NOMO-1 treated with DMSO at 0.1 percent for 48 hours (cell line): Measurements from ENCODE around the gene ATP6AP1.
"Not testable (repeated sequence)": the region's sequence is repeated elsewhere in the genome, so short reads cannot be mapped to it uniquely, and the experiment has no call there.

Experiments
- DNase-seq: peaks from one replicate; lab custom pipeline; 2025; ENCODE audit not compliant: unreplicated experiment; lab: John Stamatoyannopoulos, UW

ATP6AP1 gene

DNA sequence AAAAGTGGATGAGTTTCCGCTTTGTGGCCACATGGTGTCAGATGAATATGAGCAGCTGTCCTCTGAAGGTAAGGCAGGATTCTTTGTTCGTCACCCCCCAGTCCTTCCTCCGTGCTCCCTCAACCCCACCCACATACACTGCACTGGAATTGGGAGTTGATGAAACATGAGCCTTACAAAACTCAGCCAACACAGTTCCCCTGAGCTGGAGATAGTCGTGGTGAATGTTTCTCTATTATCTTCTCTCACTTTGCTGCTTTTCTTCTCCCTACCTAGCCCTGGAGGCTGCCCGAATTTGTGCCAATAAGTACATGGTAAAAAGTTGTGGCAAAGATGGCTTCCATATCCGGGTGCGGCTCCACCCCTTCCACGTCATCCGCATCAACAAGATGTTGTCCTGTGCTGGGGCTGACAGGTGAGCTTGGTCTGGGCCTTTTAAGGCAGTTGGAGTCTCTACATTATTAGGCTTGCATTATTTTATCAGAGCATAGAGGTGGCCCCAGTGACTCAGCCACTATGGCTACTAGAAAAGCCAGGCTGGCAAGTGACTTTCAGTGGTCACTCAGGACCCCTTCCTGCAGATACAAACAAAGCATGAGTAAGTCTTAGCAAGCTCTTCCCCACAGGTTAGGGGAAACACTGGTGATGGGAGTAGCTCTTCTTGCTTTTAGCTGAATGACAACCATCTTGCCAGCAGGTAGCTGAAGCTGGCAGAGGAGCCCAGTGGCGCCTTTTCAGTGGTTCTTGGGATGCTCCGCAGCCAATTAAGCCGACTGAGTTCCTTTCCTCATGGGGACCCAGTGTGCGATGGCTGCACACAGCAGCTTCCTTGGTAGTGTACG, 28.7 kb upstream of the ATP6AP1 start:
- no peak for DNase-seq

- not testable (repeated sequence) for DNase-seq
Observed at GRCh38 chrX:154400369-154400817, 28.1 kb upstream of the ATP6AP1 start.

GRCh38 chrX:154401045-154401799, 27.3 kb upstream of the ATP6AP1 start:
- no peak for DNase-seq

DNA sequence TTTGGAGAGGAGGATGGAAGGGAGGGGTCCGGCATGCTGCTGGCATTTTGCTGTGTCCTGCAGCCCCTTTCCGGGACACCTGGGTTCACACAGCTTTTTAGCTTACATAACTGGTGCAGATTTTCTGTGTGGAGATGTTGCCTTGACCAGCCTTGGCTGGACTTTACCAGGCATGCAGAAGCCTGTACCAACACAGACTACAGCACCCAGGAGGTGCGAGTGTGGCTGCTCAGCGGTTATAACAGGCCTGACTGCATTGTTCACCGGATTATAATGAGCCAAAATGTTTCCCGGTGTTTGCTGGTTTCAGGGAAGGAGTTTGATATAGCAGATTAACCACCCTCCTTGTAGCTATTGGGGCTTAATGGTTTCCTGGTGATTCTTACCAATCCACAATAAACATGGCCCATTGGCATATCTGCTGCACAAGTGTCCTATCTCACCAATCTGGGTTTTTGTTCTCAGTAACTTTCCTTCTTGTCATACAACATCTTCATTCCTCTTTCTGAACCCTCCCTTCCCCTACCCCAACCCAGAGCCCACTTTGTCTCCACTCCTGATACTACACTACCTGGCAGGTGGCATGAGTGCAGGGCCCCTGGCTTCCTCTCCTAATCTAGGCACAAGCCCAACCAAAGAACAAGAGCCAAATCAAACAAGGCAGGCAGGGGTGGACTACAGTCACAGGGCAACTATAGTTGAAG, 26.4 kb upstream of the ATP6AP1 start:
- no peak for DNase-seq

- DNase-seq = no peak
Observed at GRCh38 chrX:154402622-154403127, 25.8 kb upstream of the ATP6AP1 start.

- no peak for DNase-seq
Observed at GRCh38 chrX:154403192-154403591, 25.3 kb upstream of the ATP6AP1 start.

GRCh38 chrX:154403858-154404257, 24.6 kb upstream of the ATP6AP1 start:
- DNase-seq = no peak

DNA sequence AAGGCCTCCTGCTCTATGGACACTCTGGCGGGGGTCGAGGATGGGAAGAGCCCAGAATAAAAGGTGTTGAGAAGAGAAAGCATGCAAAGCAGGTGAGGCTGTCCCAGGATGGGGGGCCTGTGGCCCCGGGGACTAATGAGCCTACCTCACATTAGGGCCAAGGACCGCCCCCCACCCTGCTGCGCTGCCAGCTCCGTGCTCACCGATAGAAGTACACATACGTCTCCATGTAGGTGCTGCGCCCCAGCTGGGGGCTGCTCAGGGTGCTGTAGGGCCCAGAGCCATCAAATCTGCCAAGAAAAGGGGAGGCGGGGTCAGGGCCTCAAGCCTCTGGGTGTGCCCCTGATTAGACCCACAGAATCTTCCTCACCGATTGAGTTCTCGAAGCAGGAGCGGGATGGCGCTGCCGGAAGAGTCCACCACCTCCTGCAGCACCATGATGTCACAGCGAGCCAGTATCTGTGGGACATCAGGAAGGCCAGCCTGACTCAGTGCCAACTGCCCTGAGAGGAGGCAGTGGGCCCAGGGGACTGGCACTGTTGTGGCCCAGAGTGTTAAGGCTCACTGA, 23.8 kb upstream of the ATP6AP1 start:
- DNase-seq = no peak

DNA sequence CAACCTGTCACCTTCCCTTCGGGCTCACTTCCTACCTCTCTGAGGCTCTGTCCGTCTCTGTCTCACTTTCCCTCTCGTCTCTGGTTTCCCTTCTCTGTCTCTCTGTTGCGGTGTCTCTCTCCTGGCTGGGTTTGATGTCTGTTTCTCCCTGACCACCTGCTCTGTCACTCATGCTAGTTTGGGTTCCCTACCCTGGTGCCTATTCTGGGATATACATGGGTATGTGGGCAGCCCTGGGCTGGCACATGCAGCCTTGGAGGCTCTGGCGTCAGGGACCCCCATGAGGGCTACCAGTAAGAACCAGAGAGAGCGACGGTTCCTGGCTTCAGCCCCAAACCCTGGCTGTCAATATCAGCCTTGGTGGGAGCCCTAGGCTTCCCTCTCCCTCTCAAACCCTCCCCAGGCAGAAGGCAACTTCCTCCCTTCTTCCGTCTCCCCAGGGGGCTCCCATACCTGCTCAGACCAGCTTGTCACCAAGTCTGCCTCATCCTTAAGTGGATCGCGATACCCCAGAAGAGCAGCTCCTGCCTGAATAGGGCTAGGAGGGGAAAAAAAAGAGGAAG, 19.7 kb upstream of the ATP6AP1 start:
- no peak for DNase-seq

DNA sequence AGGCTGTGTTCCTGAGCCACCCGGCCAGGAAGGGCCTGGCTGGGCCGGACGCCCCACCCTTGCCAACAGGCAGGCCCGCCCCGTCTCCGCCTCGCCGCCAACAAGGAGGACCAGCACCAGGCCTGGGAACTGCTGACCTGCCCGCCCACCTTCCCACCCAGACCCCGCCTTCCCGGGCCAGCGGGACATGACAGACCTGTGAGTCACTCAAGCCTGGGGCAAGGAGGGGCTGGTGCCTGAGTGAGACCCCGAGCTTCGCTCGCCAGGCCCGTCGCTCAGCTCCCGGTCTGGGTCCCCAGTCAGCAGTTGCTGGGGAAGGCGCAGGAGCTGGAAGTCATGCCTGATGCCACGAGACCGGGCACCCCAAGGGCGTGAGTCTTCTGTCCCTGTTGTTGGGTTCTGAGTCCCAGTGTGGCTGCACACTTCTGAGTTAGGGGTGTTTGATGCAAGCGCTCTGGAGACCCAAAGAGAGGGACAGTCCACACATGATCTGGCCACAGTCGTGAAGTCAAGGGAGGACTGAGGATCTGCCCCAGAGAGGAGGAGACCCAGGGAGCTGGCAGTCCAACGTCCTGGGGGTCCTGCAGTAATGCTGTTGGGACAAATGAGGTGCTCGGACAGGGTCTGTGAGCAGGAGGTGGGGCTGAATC, 19.1 kb upstream of the ATP6AP1 start, which contains the start of gene DNASE1L1:
TSS of gene DNASE1L1 (minus strand) at position 33 of the 650 bp plus-strand sequence. CDS start 3,686 bp downstream, outside the sequence.
- DNase-seq = peak; percentile 72

- no peak for DNase-seq
Observed at GRCh38 chrX:154411981-154412340, 16.5 kb upstream of the ATP6AP1 start.

DNA sequence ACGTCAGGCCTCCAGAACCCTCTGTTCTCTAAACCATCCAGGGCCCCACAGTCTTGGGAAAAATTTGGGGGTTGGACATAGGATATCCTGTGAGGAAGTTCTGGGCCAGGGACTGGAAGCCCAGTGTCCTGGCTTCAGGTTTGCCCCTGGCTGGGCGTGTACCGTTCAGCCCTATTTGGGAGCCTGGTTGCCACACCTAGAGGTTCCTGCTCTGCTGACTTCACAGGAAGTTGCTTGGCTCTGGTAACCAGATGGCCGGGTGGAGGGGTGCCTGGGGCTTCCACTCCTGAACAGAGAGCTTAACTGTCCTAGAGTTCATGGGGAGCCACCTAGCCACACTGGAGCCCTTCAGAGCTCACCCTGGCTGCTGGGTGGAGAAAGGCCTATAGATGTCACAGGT, 16.0 kb upstream of the ATP6AP1 start:
- DNase-seq = peak; percentile 42

- DNase-seq = no peak
Observed at GRCh38 chrX:154413142-154413541, 15.3 kb upstream of the ATP6AP1 start.

DNA sequence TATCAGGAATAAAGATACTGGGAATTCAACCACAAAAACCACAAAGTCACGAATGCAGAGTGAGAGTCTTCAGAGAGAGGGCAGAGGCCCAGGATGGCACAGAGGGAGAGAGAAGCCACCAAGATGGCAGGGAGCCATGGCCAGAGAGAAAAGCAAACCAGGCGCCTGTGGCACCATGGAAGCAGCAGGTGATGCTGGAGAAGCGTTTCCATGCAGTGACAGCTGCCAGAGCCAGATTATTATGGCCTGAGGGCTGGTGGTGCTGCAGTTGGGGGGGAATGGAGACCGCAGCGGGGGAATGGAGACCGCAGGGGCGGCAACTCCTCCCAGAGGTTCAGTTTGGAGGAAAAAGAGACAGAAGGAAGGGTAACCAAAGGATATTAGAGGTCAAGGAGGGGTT, 11.3 kb upstream of the ATP6AP1 start:
- no peak for DNase-seq

GRCh38 chrX:154419189-154419588, 9.3 kb upstream of the ATP6AP1 start:
- DNase-seq = no peak

- no peak for DNase-seq
Observed at GRCh38 chrX:154419688-154420401, 8.6 kb upstream of the ATP6AP1 start.

DNA sequence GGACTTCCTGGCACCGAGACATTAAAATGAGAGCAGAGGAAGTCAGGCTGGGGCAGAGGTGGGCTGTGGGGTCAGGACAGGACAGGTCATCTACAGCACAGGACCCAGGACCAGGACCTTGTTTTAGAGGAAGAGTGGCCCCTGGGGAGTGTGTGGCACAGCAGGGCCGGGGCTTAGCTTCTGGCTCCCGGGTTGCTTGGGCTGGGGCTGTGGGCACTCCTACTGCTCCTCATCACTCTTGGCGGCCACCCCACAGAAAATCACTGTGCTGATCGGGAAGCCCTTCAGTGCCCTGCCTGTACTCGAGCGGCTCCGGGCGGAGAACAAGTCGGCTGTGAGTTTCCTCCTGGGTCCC, 8.1 kb upstream of the ATP6AP1 start:
- no peak for DNase-seq

GRCh38 chrX:154426916-154427770, 1.3 kb upstream of the ATP6AP1 start:
- peak; percentile 49 for DNase-seq

GRCh38 chrX:154429711-154430110, 1.2 kb downstream of the ATP6AP1 start:
- DNase-seq = no peak
